Prostate gland (tissue), 2 donors: Measurements from ENCODE around the gene LDLR. TPM values are rescaled to one million over a fixed set of nuclear protein-coding genes. Genes with fewer than 3 reads are reported as not detected.
"Not testable (repeated sequence)": the region's sequence is repeated elsewhere in the genome, so short reads cannot be mapped to it uniquely, and the experiment has no call there.

Experiments used
- DNase-seq: peaks from one replicate; pipeline ENCODE4 v3.0.0-alpha.2; 2019; ENCODE audit warnings: low spot score
- H3K27ac ChIP-seq, 2 donors: fragments of 200-600 bp; sonication (generic); 2 replicates each; pipeline ENCODE4 v1.5.1; 2017 to 2019
- H3K27me3 ChIP-seq: fragments of 200-600 bp; sonication (generic); replicated peaks from 2 replicates; pipeline ENCODE4 v1.5.1; 2019; ENCODE audit not compliant: insufficient read depth
- H3K36me3 ChIP-seq, 2 donors: fragments of 200-600 bp; sonication (generic); 1 replicate in 1 of 2; 2 replicates in 1 of 2; pipeline versions ENCODE4 v1.5.1 to v1.8.1; 2017 to 2019
- H3K4me1 ChIP-seq: fragments of 200-600 bp; sonication (generic); replicated peaks from 2 replicates; pipeline ENCODE4 v1.5.1; 2019
- H3K4me3 ChIP-seq, 2 donors: fragments of 200-600 bp; sonication (generic); 2 replicates each; pipeline ENCODE4 v1.5.1; 2017 to 2019
- H3K9me3 ChIP-seq: fragments of 200-600 bp; sonication (generic); 2 replicates; pipeline ENCODE4 v1.5.1; 2017
- POLR2A ChIP-seq: fragments of 450-650 bp; IDR thresholded peaks from one replicate; pipeline ENCODE4 v1.6.1; 2016; ENCODE audit warnings: antibody characterized with exemption, mild to moderate bottlenecking
- POLR2AphosphoS5 ChIP-seq: sonication (generic); formaldehyde crosslinking; IDR thresholded peaks from one replicate; pipeline ENCODE4 v1.6.1; 2017; ENCODE audit warnings: antibody characterized with exemption
- WGBS: methylation state at CpG from one replicate; pipeline ENCODE4 v1.1.5; 2018; 5-methylcytosine and 5-hydroxymethylcytosine counted together
- intact Hi-C: fragments of 100-400 bp; cut with DNase I; formaldehyde crosslinking; loops from one replicate; pipeline ENCODE4 v1.14.2; 2022
- total RNA-seq, 2 donors: library from RNA; depleted of rRNA; stranded (reverse); fragments of >200 nt; gene quantifications; one replicate each; pipeline ENCODE4 v1.1.0, GENCODE V29; 2016
- TF ChIP-seq, protein P1 (sequence below), 4 experiments: fragments of 200-600 bp in 2 of 4; fragments of 450-650 bp in 2 of 4; sonication (generic) in 2 of 4; IDR thresholded peaks; 1 replicate in 3 of 4; 2 replicates in 1 of 4; pipeline ENCODE4 v1.5.1; 2016 to 2019; ENCODE audit warnings: antibody characterized with exemption in 4 of 4, mild to moderate bottlenecking in 2 of 4, moderate library complexity in 2 of 4

LDLR gene
- total RNA-seq, 2 donors from 2014 or later, result 17.4 to 41.5 TPM

DNA sequence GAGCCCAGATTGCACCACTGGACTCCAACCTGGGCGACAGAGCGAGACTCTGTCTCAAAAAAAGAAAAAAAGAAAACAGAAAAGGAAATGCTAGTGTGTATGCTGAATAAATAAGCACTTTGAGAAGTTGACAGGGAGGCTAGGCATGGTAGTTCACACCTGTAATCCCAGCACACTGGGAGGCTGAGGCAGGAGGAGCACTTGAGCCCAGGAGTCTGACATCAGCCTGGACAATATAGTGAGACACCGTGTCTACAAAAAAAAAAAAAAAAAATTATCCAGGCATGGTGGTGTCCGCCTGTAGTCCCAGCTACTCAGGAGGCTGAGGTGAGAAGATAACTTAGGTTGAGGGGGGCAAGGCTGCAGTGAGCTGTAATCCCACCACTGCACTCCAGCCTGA lies 19.1 kb upstream of the LDLR start:
- intact Hi-C loops, result no loop called here
- no peak for DNase-seq
- WGBS, result 93% methylated on average over 4 of the region's 4 CpGs
- no peaks in the 10 kb centered on the region for H3K36me3 ChIP-seq
- no peak overlapping the region for H3K27ac ChIP-seq
- no peaks in the 10 kb centered on the region for H3K4me1 ChIP-seq
- no peaks in the 10 kb centered on the region for H3K9me3 ChIP-seq
- TF ChIP-seq, protein P1, sequence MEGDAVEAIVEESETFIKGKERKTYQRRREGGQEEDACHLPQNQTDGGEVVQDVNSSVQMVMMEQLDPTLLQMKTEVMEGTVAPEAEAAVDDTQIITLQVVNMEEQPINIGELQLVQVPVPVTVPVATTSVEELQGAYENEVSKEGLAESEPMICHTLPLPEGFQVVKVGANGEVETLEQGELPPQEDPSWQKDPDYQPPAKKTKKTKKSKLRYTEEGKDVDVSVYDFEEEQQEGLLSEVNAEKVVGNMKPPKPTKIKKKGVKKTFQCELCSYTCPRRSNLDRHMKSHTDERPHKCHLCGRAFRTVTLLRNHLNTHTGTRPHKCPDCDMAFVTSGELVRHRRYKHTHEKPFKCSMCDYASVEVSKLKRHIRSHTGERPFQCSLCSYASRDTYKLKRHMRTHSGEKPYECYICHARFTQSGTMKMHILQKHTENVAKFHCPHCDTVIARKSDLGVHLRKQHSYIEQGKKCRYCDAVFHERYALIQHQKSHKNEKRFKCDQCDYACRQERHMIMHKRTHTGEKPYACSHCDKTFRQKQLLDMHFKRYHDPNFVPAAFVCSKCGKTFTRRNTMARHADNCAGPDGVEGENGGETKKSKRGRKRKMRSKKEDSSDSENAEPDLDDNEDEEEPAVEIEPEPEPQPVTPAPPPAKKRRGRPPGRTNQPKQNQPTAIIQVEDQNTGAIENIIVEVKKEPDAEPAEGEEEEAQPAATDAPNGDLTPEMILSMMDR (IDR thresholded peaks at IDR 0.05), result no peak
- TF ChIP-seq POLR2AphosphoS5 (no peak), POLR2A (no peak)
- H3K27me3 ChIP-seq, result no peaks in the 10 kb centered on the region
- H3K4me3 ChIP-seq, result no peak overlapping the region

DNA sequence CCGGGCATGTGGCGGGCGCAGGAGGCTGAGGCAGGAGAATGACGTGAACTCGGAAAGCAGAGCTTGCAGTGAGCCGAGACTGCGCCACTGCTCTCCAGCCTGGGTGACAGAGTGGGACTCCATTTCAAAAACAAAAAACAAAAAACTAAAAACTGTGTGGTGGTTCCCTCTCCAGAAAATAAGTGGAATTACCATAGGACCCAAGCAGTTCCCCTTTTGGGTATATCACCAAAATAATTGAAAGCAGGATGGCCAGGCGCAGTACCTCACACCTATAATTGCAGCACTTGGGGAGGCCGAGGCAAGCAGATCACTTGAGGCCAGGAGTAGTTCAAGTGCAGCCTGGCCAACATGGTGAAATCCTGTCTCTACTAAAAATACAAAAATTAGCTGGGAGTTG lies 15.7 kb upstream of the LDLR start:
- intact Hi-C loops, result no loop called here

DNA sequence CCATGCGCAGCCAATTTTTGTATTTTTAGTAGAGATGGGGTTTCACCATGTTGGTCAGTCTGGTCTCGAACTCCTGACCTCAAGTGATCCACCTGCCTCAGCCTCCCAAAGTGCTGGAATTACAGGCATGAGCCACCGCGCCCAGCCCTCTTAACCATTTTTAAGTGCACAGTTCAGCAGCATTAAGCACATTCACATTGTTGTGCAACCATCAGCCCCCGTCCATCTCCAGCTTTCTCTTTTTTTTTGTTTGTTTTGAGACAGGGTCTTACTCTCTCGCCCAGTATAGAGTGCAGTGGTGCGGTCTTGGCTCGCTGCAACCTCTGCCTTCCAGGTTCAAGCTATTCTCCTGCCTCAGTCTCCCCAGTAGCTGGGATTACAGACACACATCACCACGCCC lies 12.5 kb upstream of the LDLR start:
- H3K36me3 ChIP-seq, H3K27me3 ChIP-seq, H3K4me3 ChIP-seq, H3K27ac ChIP-seq, H3K4me1 ChIP-seq, DNase-seq, intact Hi-C loops, H3K9me3 ChIP-seq: not testable (repeated sequence)
- WGBS, result 89% methylated on average over 9 of the region's 9 CpGs

More for the DNA sequence above, 15.7 kb upstream of the LDLR start:
- H3K27me3 ChIP-seq, result no peaks in the 10 kb centered on the region
- WGBS, result 97% methylated on average over 9 of the region's 9 CpGs
- no peaks in the 10 kb centered on the region for H3K36me3 ChIP-seq
- no peak for DNase-seq
- H3K9me3 ChIP-seq, result no peaks in the 10 kb centered on the region
- H3K4me3 ChIP-seq, result no peak overlapping the region
- H3K27ac ChIP-seq, result no peak overlapping the region
- no peaks in the 10 kb centered on the region for H3K4me1 ChIP-seq
- TF ChIP-seq POLR2AphosphoS5, result no peak
- TF ChIP-seq, protein P1 (IDR thresholded peaks at IDR 0.05), result no peak
- TF ChIP-seq POLR2A, result no peak

DNA sequence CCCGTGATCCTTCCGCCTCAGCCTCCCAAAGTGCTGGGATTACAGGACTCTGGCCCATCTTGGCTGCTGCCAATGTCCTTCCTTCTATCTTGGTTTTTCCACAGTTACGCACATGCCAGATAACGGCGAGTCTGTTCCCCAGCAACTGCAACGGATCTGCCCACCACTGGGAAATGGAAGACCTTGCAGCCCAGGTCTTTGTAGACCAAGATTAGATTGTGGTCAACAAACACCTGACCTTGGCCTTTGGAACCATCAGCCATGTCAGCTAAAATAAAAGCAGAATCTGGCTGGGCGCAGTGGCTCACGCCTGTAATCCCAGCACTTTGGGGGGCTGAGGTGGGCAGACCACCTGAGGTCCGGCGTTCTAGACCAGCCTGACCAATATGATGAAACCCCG lies 10.4 kb upstream of the LDLR start:
- intact Hi-C loops, result no loop called here
- TF ChIP-seq, protein P1 (IDR thresholded peaks at IDR 0.05), result no peak
- TF ChIP-seq POLR2AphosphoS5 (no peak), POLR2A (no peak)
- Histone ChIP-seq H3K4me1 (no peaks in the 10 kb centered on the region), H3K4me3 (no peak overlapping the region), H3K9me3 (no peaks in the 10 kb centered on the region), H3K27me3 (no peaks in the 10 kb centered on the region), H3K27ac (no peak overlapping the region), H3K36me3 (no peaks in the 10 kb centered on the region)
- WGBS, result 96% methylated on average over 11 of the region's 11 CpGs
- DNase-seq, result no peak

DNA sequence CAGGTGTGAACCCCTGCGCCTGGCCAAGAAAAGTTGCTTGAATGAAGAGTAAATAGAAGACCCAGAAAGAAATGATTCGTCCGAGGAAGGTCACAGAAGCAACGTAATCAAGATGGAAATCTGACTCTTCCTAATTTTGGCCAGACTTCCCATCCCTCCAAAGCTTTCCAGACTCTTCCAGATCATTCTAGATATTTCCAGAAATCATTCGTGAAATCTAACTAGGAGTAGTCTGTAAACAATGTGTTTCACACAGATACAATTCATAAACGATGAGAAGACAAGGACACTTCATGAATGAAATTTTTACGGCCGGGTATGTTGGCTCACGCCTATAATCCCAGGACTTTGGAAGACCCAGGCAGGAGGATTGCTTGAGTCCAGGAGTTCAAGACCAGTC lies 9.3 kb upstream of the LDLR start:
- DNase-seq, result no peak
- intact Hi-C loops, result no loop called here

More for the DNA sequence above, 9.3 kb upstream of the LDLR start:
- H3K4me3 ChIP-seq, result no peak overlapping the region
- 55% methylated on average over 9 of the region's 9 CpGs for WGBS
- no peaks in the 10 kb centered on the region for H3K9me3 ChIP-seq
- H3K27ac ChIP-seq, result no peak overlapping the region
- TF ChIP-seq POLR2A, result no peak
- TF ChIP-seq, protein P1 (IDR thresholded peaks at IDR 0.05), result no peak
- no peak for TF ChIP-seq POLR2AphosphoS5
- H3K36me3 ChIP-seq, result no peaks in the 10 kb centered on the region
- no peaks in the 10 kb centered on the region for H3K27me3 ChIP-seq
- H3K4me1 ChIP-seq, result no peaks in the 10 kb centered on the region
